NCI-H2227 treated with DMSO at 0.1 percent for 48 hours (cell line): ENCODE results near the gene GALM.
"Not testable (repeated sequence)": the region's sequence is repeated elsewhere in the genome, so short reads cannot be mapped to it uniquely, and the experiment has no call there.

Source experiments
- DNase-seq: peaks from one replicate; lab custom pipeline; 2025; lab: John Stamatoyannopoulos, UW

Gene GALM

GRCh38 chr2:38665854-38666555 is at the start of gene GALM:
GALM (plus strand) TSS chr2:38666114; CDS start chr2:38666162, 48 bp downstream.
- DNase-seq, result peak; percentile 89

GRCh38 chr2:38617301-38617700 is 48.6 kb upstream of the GALM start:
- DNase-seq, result no peak

GRCh38 chr2:38619458-38620164 is 46.3 kb upstream of the GALM start:
- no peak for DNase-seq

GRCh38 chr2:38620282-38620977 is 45.5 kb upstream of the GALM start:
- no peak for DNase-seq

- no peak for DNase-seq
Observed at GRCh38 chr2:38621018-38621417, 44.9 kb upstream of the GALM start.

- DNase-seq, result no peak
Observed at GRCh38 chr2:38622210-38622609, 43.7 kb upstream of the GALM start.

- no peak for DNase-seq
Observed at GRCh38 chr2:38626326-38627035, 39.4 kb upstream of the GALM start.

- no peak for DNase-seq
Observed at GRCh38 chr2:38627391-38627790, 38.5 kb upstream of the GALM start.

GRCh38 chr2:38629684-38630083 is 36.2 kb upstream of the GALM start:
- DNase-seq, result no peak

- DNase-seq, result no peak
Observed at GRCh38 chr2:38631976-38632375, 33.9 kb upstream of the GALM start.

- DNase-seq, result no peak
Observed at GRCh38 chr2:38632980-38633379, 32.9 kb upstream of the GALM start.

- DNase-seq, result no peak
Observed at GRCh38 chr2:38633895-38634294, 32.0 kb upstream of the GALM start.

- no peak for DNase-seq
Observed at GRCh38 chr2:38634684-38635083, 31.2 kb upstream of the GALM start.

GRCh38 chr2:38635139-38635538 is 30.8 kb upstream of the GALM start:
- DNase-seq, result no peak

GRCh38 chr2:38636069-38636468 is 29.8 kb upstream of the GALM start:
- no peak for DNase-seq

GRCh38 chr2:38642373-38643017 is 23.4 kb upstream of the GALM start:
- DNase-seq, result not testable (repeated sequence)

GRCh38 chr2:38643021-38643671 is 22.8 kb upstream of the GALM start:
- no peak for DNase-seq

- not testable (repeated sequence) for DNase-seq
Observed at GRCh38 chr2:38643683-38644511, 22.0 kb upstream of the GALM start.

- DNase-seq, result no peak
Observed at GRCh38 chr2:38648107-38648761, 17.7 kb upstream of the GALM start.

GRCh38 chr2:38649176-38649728 is 16.7 kb upstream of the GALM start:
- DNase-seq, result no peak
